GM19467 (cell line): Measurements from ENCODE around the gene KRT16.
"Not testable (repeated sequence)": the region's sequence is repeated elsewhere in the genome, so short reads cannot be mapped to it uniquely, and the experiment has no call there.

Source experiments
- ATAC-seq: cut with Tn5 transposase; IDR thresholded peaks from one replicate; pipeline ENCODE4 v1.9.1; 2021; ENCODE audit warnings: mild to moderate bottlenecking, moderate library complexity; ENCODE audit not compliant: unreplicated experiment

The KRT16 gene

GRCh38 chr17:41612376-41613160 lies at the start of gene KRT16:
Gene KRT16, minus strand, starts transcription at chr17:41612767. Its CDS starts 79 bp downstream, at chr17:41612688.
- ATAC-seq: not testable (repeated sequence)

DNA sequence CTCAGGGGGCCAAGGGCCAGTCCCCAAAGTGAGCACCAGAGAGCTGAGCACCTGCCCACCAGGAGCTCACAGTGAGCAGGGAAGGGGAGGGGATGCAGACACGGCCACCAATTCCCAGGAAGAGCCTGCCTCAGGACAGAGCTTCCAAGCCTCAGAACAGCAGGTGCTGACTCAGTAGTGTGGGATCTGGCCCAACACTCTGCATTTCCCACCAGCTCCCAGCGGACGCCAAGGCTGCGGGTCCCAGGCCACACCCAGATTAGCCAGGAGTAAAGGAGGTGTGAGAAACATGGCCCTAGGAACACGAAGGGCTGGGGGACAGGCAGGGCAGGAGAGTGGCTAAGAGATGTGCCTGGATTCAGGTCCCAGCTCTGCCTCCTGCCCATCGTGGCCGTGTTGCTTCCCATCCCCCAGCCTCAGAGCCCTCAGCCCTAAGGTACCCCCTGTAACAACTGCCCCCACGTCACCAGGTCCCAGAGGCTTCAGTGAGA lies 47.7 kb upstream of the KRT16 start:
- ATAC-seq: no peak

DNA sequence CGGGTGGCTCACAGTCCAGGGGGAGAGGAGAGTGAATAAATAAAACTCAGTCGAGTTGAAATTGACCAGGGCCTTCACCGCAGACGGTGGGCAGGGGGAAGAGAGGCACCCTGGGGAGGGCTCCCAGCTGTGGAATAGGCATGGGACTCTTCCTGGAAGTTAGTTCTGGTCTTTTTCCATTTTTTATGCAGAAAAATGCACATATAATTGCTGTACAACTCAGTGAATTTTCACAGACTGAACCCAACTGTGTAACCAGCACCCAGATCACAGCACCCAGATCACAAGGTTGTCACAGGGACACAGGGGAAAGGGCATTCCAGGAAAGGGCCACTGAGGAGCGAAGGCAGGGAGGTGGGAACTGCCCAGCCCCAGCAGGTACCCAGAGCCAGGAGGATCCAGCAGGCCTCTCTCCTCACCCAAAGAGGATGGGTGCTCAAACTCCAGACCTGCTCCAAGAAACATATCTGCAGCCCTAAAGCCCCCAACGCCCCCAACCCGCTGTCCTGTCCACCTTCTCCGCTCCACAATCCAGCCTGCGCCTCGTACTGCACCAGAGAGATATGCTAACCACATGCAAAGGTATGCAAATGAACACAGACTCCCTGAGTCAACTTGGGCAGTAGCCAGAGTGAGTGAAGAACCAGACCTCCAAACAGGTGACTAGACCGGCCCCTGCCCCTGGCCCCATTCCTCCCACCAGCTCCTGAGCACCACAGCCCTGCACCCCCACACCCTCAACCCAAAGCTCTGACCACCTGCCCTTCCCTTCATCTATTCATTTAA lies 47.1 kb upstream of the KRT16 start:
- ATAC-seq: no peak

GRCh38 chr17:41658846-41659245 lies 46.3 kb upstream of the KRT16 start:
- ATAC-seq: no peak

DNA sequence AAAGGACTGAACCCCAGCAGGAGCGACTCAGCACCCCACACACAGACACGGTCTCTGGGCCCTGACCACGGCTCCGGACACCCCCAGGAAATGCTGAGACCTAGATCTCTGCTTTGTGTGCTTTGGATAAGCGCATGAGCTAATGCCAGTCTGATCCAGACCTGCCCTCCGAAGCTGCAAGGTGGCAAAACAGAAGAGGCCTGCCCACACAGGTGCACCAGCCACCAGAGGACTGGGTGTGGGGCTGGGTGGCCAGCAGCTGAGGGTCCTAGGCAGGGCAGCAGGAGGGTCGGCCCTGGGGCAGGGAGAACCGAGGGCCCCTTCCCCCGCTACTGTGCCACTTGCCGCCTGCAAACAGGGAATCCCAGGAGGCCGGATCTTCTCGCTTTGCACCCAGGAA lies 45.4 kb upstream of the KRT16 start:
- no peak for ATAC-seq

GRCh38 chr17:41657176-41657754 lies 44.7 kb upstream of the KRT16 start:
- no peak for ATAC-seq

GRCh38 chr17:41656249-41657023 lies 43.9 kb upstream of the KRT16 start:
- ATAC-seq: no peak

DNA sequence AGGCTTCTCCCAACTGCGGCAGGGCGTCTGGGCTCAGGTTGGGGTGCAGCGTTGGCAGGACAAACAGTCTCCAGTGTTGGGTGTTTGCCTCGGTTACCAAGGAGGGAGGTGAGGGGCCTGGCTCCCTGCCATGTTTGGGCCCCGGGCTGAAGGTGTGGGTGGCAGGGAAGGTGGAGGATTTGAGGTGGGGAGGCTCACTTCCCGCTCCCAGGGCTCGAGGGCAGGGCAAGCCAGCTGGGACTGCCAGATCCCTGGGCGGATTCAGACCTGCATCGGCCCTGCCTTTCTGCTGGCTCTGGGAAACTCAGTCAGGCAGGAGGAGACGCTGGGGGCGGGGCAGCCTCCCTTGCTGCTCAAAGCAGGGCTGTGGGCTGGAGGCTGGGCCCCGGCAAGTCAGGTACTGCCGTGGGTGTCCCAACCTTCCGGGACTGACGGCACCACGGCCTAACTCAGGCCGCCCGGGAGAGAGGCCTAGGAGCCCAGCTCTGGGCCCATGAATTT lies 43.1 kb upstream of the KRT16 start:
- no peak for ATAC-seq

DNA sequence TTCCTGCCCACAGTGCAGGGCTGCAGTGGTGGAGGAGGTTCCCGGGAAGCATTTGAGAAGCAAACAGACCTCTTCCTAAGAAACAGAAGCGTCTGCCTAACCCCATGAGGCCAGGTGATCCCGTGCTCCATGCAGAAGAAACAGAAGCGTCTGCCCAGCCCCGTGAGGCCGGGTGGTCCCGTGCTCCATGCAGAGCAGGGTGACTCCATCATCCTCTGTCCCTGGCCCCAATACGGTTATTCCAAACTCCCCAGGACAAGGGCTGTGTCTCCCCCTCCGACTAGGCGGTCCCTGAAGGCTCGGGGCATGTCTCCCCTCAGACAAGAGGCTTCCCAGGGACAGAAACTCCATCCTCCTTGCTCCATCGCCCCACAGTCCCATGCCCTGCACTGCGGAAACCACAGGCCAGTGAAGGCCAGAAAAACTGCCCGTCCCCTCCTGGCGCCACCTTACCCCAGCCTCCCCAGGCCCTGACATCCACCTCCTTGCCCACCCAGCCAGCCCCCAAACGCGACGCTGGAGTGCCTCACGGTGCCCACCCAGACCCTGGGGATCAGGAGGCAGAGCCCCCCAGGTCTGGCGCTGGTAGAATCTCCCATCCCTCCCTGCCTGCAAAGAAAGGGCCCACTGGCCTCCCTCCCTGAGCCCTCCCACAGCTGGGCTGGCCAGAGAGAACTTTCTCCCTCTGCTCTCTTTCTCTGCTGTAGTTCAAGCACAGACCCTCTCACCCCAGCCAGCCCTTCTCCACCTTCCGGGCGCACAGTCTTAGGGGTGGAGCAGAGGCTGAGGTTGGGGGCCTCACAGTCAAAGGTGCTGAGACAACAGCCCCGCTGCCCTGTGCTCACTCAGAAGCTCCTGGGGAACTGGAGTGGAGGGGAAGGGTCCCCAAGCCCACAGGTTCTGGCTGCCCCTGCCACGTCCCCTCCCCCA lies 42.4 kb upstream of the KRT16 start:
- no peak for ATAC-seq

DNA sequence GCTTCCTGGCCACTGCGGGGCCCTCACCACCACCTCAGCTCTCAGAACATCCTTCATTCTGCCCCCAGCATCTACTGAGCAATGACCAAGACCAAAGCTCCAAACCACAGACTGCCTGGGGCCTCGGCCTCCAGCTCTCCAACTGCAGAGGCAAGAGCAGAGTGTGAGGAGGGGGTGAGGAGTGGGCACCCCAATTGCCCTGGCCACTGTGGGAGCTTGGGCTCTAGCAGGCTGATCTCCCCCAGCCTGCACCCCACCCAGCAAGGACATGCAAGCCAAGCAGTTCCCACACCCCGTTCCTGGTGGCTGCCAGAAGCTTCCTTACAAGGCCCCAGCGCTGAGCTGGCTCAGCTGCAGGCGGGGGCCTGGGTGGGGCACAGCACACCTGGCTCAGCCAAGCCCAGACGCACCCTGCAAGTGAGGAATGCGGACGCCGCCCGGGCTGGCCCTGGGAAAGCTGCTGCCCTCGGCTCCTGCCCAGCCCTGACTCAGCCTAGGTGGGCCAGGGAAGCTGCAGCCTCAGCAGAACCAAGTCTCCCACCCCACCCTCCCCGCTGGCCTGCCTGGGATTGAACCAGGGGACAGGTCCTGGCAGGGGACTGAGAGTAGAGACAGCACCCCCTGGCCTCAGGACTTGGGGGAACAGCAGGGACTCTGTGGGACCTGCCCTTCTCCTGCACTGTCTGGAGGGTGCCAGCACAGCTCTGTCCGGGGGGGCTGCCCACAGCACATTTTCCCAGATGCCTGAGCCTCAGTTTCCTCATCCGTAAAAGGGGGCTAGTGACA lies 41.5 kb upstream of the KRT16 start:
- no peak for ATAC-seq

DNA sequence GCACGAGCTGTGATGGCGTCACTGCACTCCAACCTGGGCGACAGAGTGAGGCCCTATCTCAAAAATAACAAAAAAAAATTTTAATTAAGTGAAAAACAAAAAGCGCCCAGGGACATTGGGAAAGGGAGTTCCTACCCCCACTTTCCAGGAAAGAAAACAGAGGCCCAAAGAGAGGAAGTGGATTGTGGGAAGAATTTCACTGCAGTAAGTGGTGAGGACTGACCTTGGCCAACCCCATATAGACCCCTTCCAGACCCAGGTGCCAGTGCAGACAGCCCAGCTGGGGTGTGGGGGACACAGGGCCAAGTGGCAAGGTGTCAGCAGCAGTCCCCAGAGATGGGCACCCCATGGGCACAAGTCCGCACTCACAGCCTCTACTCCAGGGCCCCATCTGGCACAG lies 40.9 kb upstream of the KRT16 start:
- ATAC-seq: no peak

- ATAC-seq: no peak
Measured at GRCh38 chr17:41652461-41652970, 39.9 kb upstream of the KRT16 start.

- ATAC-seq: no peak
Measured at GRCh38 chr17:41651625-41652460, 39.3 kb upstream of the KRT16 start.

DNA sequence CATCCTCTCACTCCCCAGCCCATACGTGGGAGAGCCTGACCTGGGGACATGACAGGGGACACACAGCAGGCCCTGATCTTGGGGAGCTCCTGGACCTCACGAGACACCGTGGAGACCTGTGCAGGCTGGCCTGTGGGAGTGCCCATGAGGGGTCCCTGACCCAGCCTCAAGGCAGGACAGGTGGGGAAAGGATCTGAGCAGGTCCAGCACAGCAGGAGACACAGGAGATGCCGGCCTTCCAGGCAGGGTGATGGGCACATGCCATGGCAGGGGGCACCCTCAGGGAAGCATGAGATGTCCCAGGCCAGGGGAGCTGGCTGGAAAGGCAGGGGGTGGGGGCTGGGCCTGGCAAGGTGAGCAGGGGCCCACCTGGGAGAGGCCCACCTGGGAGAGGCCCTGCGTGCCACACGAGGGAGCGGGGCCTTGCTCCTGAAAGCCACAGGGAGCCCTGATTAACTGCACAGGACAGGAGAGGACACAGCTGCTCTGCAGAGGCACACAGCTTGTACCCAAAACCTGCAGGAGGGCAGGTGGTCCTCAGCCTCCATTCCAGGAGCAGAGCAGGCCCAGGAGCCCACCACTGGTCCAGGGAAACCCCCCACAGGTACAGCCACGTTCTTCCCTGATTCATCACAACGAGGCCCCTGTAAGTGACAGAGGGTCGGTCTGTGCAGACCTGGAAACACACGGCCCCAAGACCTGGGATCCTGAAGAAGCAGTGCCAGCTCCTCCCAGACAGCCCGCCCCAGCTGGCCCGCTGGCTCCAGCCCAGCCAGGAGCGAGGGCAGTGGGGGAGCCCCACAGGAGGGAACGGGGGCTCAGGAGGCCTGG lies 38.4 kb upstream of the KRT16 start:
- no peak for ATAC-seq

DNA sequence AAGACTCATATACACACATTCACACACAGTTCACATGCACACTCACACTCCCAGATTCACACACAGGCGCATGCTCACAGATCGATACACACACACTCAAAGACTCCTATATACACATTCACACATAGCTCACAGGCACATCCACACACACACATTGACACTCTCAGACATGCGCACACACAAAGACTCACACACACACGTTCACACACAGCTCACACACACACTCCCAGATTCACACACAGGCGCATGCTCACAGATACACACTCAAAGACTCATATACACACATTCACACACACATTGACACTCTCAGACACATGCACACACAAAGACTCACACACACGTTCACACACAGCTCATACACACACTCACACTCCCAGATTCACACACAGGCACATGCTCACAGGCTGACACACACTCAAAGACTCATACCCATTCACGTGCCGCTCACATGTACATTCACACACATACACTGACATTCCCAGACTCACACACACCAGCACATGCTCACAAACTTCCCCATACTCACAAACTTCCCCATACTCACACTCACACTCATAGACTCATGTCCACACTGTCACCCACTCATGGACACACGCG lies 37.5 kb upstream of the KRT16 start:
- ATAC-seq: no peak

DNA sequence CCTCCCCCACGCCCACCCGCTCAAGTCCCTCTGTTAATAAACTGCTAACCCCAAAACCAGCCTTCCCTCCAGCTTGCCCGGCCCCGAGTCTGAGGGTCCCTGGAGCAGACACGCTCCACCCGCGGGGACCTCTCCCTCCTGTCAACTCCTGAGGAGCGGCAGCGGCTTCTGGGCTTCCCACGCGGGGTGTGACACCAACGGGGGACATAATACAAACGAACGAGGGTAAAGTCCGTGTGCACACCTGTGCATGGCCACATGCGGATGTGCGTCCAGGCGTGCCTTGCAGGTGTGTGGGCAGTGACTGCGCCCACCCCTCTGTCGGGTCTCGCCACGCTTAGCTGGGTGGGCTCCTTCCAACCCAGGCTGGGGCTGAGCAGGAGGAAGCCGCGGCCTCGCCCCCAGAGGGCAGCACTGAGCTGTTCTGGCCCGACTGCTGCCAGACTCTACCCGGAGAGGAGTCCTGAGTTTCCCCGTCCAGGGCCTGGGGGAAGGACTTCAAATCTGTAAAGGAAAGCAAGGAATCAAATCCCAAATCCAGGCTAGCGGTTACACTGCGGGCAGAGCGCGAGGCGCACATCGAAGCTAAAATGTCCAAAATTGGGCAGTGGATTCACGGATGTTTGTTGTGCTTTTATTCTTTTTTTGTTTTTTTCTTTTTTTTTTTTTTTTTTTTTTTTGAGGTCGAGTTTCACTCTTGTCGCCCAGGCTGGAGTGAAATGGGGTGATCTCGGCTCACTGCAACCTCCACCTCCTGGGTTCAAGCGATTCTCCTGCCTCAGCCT lies 36.0 kb upstream of the KRT16 start:
- no peak for ATAC-seq
